ENCODE data around the gene RADIL.

DNA sequence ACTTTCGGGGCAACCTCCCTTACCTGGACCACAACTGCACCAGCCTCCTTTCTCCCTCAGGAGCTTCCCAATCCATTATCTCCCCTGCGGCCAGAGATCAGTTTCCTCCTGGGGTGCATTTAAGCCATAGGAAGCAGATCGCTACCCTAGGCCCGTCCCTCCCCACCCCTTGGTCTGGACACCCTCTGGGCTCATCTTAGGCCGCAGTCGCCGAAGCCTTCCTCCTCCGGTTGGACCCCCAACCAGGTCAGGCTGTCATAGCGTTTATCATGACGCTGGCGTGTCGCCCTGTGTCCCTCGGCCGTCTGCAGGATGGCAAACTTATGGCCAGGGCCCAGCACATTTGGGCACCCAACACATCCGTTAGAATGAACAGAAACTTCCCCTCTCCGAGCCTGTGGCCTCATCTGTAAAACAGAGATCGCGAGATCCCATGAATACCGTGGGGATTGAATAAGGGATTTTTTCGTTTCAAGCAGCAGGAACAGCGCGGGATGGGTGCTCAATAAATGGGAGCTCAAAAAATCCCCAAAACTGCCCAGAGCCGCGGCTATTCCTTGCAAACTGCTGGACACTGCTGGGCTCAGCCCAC is 108.8 kb downstream of the RADIL start:
- TF ChIP-seq, protein P1, sequence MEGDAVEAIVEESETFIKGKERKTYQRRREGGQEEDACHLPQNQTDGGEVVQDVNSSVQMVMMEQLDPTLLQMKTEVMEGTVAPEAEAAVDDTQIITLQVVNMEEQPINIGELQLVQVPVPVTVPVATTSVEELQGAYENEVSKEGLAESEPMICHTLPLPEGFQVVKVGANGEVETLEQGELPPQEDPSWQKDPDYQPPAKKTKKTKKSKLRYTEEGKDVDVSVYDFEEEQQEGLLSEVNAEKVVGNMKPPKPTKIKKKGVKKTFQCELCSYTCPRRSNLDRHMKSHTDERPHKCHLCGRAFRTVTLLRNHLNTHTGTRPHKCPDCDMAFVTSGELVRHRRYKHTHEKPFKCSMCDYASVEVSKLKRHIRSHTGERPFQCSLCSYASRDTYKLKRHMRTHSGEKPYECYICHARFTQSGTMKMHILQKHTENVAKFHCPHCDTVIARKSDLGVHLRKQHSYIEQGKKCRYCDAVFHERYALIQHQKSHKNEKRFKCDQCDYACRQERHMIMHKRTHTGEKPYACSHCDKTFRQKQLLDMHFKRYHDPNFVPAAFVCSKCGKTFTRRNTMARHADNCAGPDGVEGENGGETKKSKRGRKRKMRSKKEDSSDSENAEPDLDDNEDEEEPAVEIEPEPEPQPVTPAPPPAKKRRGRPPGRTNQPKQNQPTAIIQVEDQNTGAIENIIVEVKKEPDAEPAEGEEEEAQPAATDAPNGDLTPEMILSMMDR (IDR thresholded peaks at IDR 0.05), result no peak
- TF ChIP-seq POLR2A (IDR thresholded peaks at IDR 0.05), result no peak
